Activated CD8-positive, alpha-beta T cell treated with anti-CD3 and anti-CD28 coated beads for 36 hours (primary cell): ENCODE results near the gene MYO15B. TPM values are rescaled to one million over a fixed set of nuclear protein-coding genes. Genes with fewer than 3 reads are reported as not detected.

ENCODE experiments used
- ATAC-seq: fragments of 200-7000 bp; cut with Tn5 transposase; one replicate; pipeline ENCODE4 v1.10.0; 2021; ENCODE audit warnings: mild to moderate bottlenecking, moderate library complexity
- CTCF ChIA-PET: fragments of 350-600 bp; sonication (Branson Sonifier 250); formaldehyde crosslinking; loops from one replicate; lab custom pipeline; 2021; ENCODE audit warnings: antibody characterized with exemption; lab: Charles Lee
- POLR2A ChIA-PET: fragments of 350-600 bp; sonication (Branson Sonifier 250); formaldehyde crosslinking; loops from one replicate; lab custom pipeline; 2021; ENCODE audit warnings: antibody characterized with exemption; lab: Charles Lee
- DNase-seq: peaks from one replicate; pipeline ENCODE4 v3.0.0-alpha.2; 2020
- H3K27ac Mint-ChIP-seq: one replicate; pipeline ENCODE4 v1.8.0; 2021; ENCODE audit warnings: mild to moderate bottlenecking, mixed read lengths
- H3K27me3 Mint-ChIP-seq: one replicate; pipeline ENCODE4 v1.8.0; 2021; ENCODE audit warnings: mixed read lengths
- H3K36me3 Mint-ChIP-seq: one replicate; pipeline ENCODE4 v1.8.0; 2021; ENCODE audit warnings: low read depth, mixed read lengths
- H3K4me1 Mint-ChIP-seq: one replicate; pipeline ENCODE4 v1.8.0; 2021; ENCODE audit warnings: low read depth, mixed read lengths
- H3K4me3 Mint-ChIP-seq: one replicate; pipeline ENCODE4 v1.8.0; 2021; ENCODE audit warnings: mild to moderate bottlenecking, moderate library complexity, mixed read lengths
- H3K9me3 Mint-ChIP-seq: one replicate; pipeline ENCODE4 v1.8.0; 2021; ENCODE audit warnings: mixed read lengths
- CTCF ChIP-seq: fragments of 200-600 bp; IDR thresholded peaks from one replicate; pipeline ENCODE4 v1.8.0; 2022; ENCODE audit warnings: antibody characterized with exemption, mild to moderate bottlenecking
- intact Hi-C: fragments of 100-400 bp; cut with micrococcal nuclease; formaldehyde crosslinking; loops from one replicate; pipeline ENCODE4 v1.10.0; 2022
- total RNA-seq, 2 experiments: library from RNA; stranded (reverse); gene quantifications; one replicate each; pipeline ENCODE4 v1.2.3, GENCODE V29; 2021

Gene MYO15B
- total RNA-seq, 2 experiments from 2014 or later = 24.9 to 28.7 TPM

- ATAC-seq (no peak), DNase-seq (no peak)
- H3K4me3 Mint-ChIP-seq = no peak overlapping the region
- no peaks in the 10 kb centered on the region for H3K36me3 Mint-ChIP-seq
- TF ChIP-seq CTCF = no peak
- H3K9me3 Mint-ChIP-seq = no peaks in the 10 kb centered on the region
- CTCF ChIA-PET = interaction anchor here (1.1 to 6.0 kb wide), 8 partner anchors 12 to 431 kb away, joined by 3 to 68 read pairs (median 5); partner anchors contain the start of gene SMIM5
- H3K27ac Mint-ChIP-seq = no peak overlapping the region
- intact Hi-C loops = no loop called here
- peaks cover 4% of the 10 kb centered on the region for H3K4me1 Mint-ChIP-seq
- H3K27me3 Mint-ChIP-seq = no peaks in the 10 kb centered on the region
- POLR2A ChIA-PET = interaction anchor here (0.5 to 1.4 kb wide), 4 partner anchors 13 to 356 kb away, joined by 3 to 5 read pairs (median 4); no protein-coding TSS in a partner anchor
These were observed 15.0 kb downstream of the MYO15B start for GRCh38 chr17:75602644-75603043.

DNA sequence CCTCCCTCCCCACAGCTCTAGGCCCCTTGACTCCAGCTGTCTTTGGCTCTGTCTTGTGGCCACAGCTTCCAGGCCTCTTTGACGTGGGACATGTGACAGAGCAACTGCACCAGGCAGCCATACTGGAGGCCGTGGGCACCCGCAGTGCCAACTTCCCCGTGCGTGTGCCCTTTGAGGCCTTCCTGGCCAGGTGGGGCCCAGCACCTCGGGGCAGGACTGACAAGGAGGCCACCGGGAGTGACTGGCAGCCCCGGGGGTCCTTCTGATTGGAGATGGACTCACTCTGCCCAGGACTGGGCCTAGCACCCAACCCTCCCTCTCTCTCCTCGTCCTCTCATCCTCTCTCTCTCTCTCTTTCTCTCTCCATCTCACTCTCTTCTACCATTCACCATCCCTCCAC, 15.5 kb downstream of the MYO15B start:
- intact Hi-C loops = no loop called here
- Mint-ChIP-seq H3K27me3 (no peaks in the 10 kb centered on the region), H3K4me3 (no peak overlapping the region), H3K27ac (no peak overlapping the region), H3K36me3 (no peaks in the 10 kb centered on the region), H3K9me3 (no peaks in the 10 kb centered on the region), H3K4me1 (peaks cover 4% of the 10 kb centered on the region)
- no peak for ATAC-seq
- DNase-seq = no peak
- ChIA-PET POLR2A (interaction anchor here (0.5 to 1.4 kb wide), 3 partner anchors 13 to 356 kb away, joined by 3 to 5 read pairs (median 4); no protein-coding TSS in a partner anchor), CTCF (interaction anchor here (1.1 to 6.0 kb wide), 5 partner anchors 18 to 145 kb away, joined by 3 to 68 read pairs (median 7); partner anchors contain the start of gene SMIM5)
- TF ChIP-seq CTCF = no peak

DNA sequence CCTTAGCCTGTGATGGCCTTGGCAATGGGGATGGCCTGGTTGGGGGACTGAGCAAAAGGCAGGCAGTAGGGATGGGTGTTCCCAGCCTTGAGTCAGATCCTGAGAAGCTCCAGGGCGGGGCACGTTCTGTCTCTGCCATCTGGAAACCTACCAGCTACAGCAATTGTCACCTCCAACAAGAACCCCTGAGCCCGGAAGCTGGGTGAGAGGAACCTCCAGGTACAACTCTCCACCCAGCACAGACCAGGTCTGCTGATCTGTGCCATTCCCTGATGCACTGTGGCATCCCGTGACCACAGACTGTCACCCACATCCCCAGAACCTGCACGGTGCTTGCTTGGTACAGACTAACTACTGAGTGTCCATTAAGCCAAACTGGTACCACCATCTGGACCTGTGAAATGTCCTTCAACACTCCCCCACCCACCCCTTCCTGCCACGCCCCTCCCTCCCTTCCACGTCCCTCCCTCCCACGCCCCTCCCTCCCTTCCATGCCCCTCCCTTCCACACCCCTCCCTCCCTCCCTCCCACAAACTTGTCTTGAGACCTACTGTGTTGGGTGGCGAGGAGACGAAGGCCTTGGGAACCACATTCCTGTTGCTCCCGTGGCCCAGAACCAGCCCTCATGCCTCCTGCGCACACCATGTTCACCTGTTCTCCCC, 16.6 kb downstream of the MYO15B start:
- ATAC-seq = no peak
- CTCF ChIA-PET = interaction anchor here (0.9 to 6.0 kb wide), 2 partner anchors 30 to 144 kb away, joined by 3 to 68 read pairs; no protein-coding TSS in a partner anchor
- no peak for DNase-seq

DNA sequence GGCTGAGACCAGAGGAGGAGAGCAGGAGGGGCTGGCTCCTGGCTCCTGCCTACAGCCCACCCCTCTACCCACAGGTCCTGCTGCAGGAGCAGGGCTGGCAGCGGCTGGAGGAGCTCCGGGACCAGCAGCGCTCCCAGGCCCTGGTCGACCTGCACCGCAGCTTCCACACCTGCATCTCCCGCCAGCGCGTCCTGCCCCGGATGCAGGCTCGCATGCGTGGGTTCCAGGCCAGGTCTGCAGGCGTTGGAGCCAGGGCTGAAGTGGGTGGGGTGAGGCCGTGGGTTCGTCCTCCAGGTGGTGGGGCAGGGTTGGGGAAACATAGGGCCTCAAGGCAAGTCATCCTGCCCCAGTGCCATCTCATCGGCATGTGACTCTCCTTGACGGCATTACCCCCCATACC, 18.2 kb downstream of the MYO15B start:
- no peak overlapping the region for H3K4me3 Mint-ChIP-seq
- CTCF ChIA-PET = interaction anchor here (1.2 kb wide), 1 partner anchor 142 kb away, joined by 4 read pairs; no protein-coding TSS in a partner anchor
- H3K36me3 Mint-ChIP-seq = no peaks in the 10 kb centered on the region
- H3K9me3 Mint-ChIP-seq = no peaks in the 10 kb centered on the region
- ATAC-seq = no peak
- POLR2A ChIA-PET = no interaction called here
- intact Hi-C loops = no loop called here
- H3K27me3 Mint-ChIP-seq = no peaks in the 10 kb centered on the region
- peaks cover 4% of the 10 kb centered on the region for H3K4me1 Mint-ChIP-seq
- no peak for DNase-seq
- no peak for TF ChIP-seq CTCF
- no peak overlapping the region for H3K27ac Mint-ChIP-seq

More for the DNA sequence above, 16.6 kb downstream of the MYO15B start:
- TF ChIP-seq CTCF = no peak
- H3K27ac Mint-ChIP-seq = no peak overlapping the region
- no peak overlapping the region for H3K4me3 Mint-ChIP-seq
- no peaks in the 10 kb centered on the region for H3K36me3 Mint-ChIP-seq
- H3K4me1 Mint-ChIP-seq = peaks cover 4% of the 10 kb centered on the region
- intact Hi-C loops = no loop called here
- H3K9me3 Mint-ChIP-seq = no peaks in the 10 kb centered on the region
- no peaks in the 10 kb centered on the region for H3K27me3 Mint-ChIP-seq
- POLR2A ChIA-PET = no interaction called here

- H3K27me3 Mint-ChIP-seq = no peaks in the 10 kb centered on the region
- intact Hi-C loops = no loop called here
- peaks cover 4% of the 10 kb centered on the region for H3K4me1 Mint-ChIP-seq
- no peak for TF ChIP-seq CTCF
- POLR2A ChIA-PET = interaction anchor here (1.0 kb wide), 1 partner anchor 170 kb away, joined by 3 read pairs; no protein-coding TSS in a partner anchor
- H3K36me3 Mint-ChIP-seq = no peaks in the 10 kb centered on the region
- CTCF ChIA-PET = interaction anchor here (1.0 kb wide), 1 partner anchor 143 kb away, joined by 5 read pairs; no protein-coding TSS in a partner anchor
- DNase-seq (no peak), ATAC-seq (no peak)
- no peak overlapping the region for H3K4me3 Mint-ChIP-seq
- no peak overlapping the region for H3K27ac Mint-ChIP-seq
- no peaks in the 10 kb centered on the region for H3K9me3 Mint-ChIP-seq
These were observed 19.5 kb downstream of the MYO15B start for GRCh38 chr17:75607086-75607485.
